ENCODE data around the gene HECTD2.

The HECTD2 gene

GRCh38 chr10:91557651-91558111 lies 147.5 kb downstream of the HECTD2 start:
- no peaks in the 10 kb centered on the region for H3K79me2 ChIP-seq (ENCODE audit: control insufficient read depth, low read length)
- no peaks in the 10 kb centered on the region for H3K36me3 ChIP-seq (ENCODE audit: control insufficient read depth, low read length)
- H3K4me1 ChIP-seq (ENCODE audit: control insufficient read depth, low read length) = no peaks in the 10 kb centered on the region
- no peaks in the 10 kb centered on the region for H4K20me1 ChIP-seq (ENCODE audit: control insufficient read depth, insufficient read depth, low read depth, low read length)
- no peak overlapping the region for H3K27ac ChIP-seq (ENCODE audit: low read depth, low read length)
- H3F3A ChIP-seq (ENCODE audit: control insufficient read depth, insufficient read depth) = no peaks in the 10 kb centered on the region
- H3K9me3 ChIP-seq (ENCODE audit: control insufficient read depth, insufficient read depth, low read length) = no peaks in the 10 kb centered on the region; the same call in 1 of the 2 replicates
- H3K4me3 ChIP-seq (ENCODE audit: low read length) = no peak overlapping the region
- H3K9me2 ChIP-seq (replicated peaks; ENCODE audit: control insufficient read depth, low read length) = no peaks in the 10 kb centered on the region
- H3K4me2 ChIP-seq (ENCODE audit: low read length) = no peak overlapping the region
- H3K27me3 ChIP-seq (ENCODE audit: control insufficient read depth, low read length) = no peaks in the 10 kb centered on the region
- TF ChIP-seq EZH2phosphoT487 (IDR thresholded peaks at IDR 0.05; ENCODE audit: borderline replicate concordance, low read length) (no peak), CTCF (IDR thresholded peaks at IDR 0.05; ENCODE audit: low read depth, low read length, poor library complexity, severe bottlenecking) (no peak)

- no peaks in the 10 kb centered on the region for H3K9me2 ChIP-seq (replicated peaks; ENCODE audit: control insufficient read depth, low read length)
- no peaks in the 10 kb centered on the region for H3K36me3 ChIP-seq (ENCODE audit: control insufficient read depth, low read length)
- H3K9me3 ChIP-seq (ENCODE audit: control insufficient read depth, insufficient read depth, low read length) = no peaks in the 10 kb centered on the region; the same call in 1 of the 2 replicates
- H4K20me1 ChIP-seq (ENCODE audit: control insufficient read depth, insufficient read depth, low read depth, low read length) = no peaks in the 10 kb centered on the region
- no peak overlapping the region for H3K4me3 ChIP-seq (ENCODE audit: low read length)
- H3K4me2 ChIP-seq (ENCODE audit: low read length) = no peak overlapping the region
- no peaks in the 10 kb centered on the region for H3K4me1 ChIP-seq (ENCODE audit: control insufficient read depth, low read length)
- H3K27me3 ChIP-seq (ENCODE audit: control insufficient read depth, low read length) = no peaks in the 10 kb centered on the region
- no peak overlapping the region for H3K27ac ChIP-seq (ENCODE audit: low read depth, low read length)
- no peak for TF ChIP-seq EZH2phosphoT487 (IDR thresholded peaks at IDR 0.05; ENCODE audit: borderline replicate concordance, low read length)
- no peak for TF ChIP-seq CTCF (IDR thresholded peaks at IDR 0.05; ENCODE audit: low read depth, low read length, poor library complexity, severe bottlenecking)
- no peaks in the 10 kb centered on the region for H3K79me2 ChIP-seq (ENCODE audit: control insufficient read depth, low read length)
- H3F3A ChIP-seq (ENCODE audit: control insufficient read depth, insufficient read depth) = no peaks in the 10 kb centered on the region
Measured at GRCh38 chr10:91558473-91558872, 148.3 kb downstream of the HECTD2 start.

- no peaks in the 10 kb centered on the region for H3K27me3 ChIP-seq (ENCODE audit: control insufficient read depth, low read length)
- H3K27ac ChIP-seq (ENCODE audit: low read depth, low read length) = no peak overlapping the region
- no peak for TF ChIP-seq CTCF (IDR thresholded peaks at IDR 0.05; ENCODE audit: low read depth, low read length, poor library complexity, severe bottlenecking)
- no peak for TF ChIP-seq EZH2phosphoT487 (IDR thresholded peaks at IDR 0.05; ENCODE audit: borderline replicate concordance, low read length)
- no peaks in the 10 kb centered on the region for H3F3A ChIP-seq (ENCODE audit: control insufficient read depth, insufficient read depth)
- H4K20me1 ChIP-seq (ENCODE audit: control insufficient read depth, insufficient read depth, low read depth, low read length) = no peaks in the 10 kb centered on the region
- H3K4me3 ChIP-seq (ENCODE audit: low read length) = no peak overlapping the region
- no peaks in the 10 kb centered on the region for H3K4me1 ChIP-seq (ENCODE audit: control insufficient read depth, low read length)
- H3K79me2 ChIP-seq (ENCODE audit: control insufficient read depth, low read length) = no peaks in the 10 kb centered on the region
- no peak overlapping the region for H3K4me2 ChIP-seq (ENCODE audit: low read length)
- no peaks in the 10 kb centered on the region; the same call in 1 of the 2 replicates for H3K9me3 ChIP-seq (ENCODE audit: control insufficient read depth, insufficient read depth, low read length)
- no peaks in the 10 kb centered on the region for H3K9me2 ChIP-seq (replicated peaks; ENCODE audit: control insufficient read depth, low read length)
- H3K36me3 ChIP-seq (ENCODE audit: control insufficient read depth, low read length) = no peaks in the 10 kb centered on the region
Measured at GRCh38 chr10:91559169-91559568, 149.0 kb downstream of the HECTD2 start.
